Iris pigment epithelial cell (primary cell): ENCODE data around the gene MUC5B.
A peak's percentile ranks its signal among the peaks of the same experiment; 100 is the strongest.
"Not testable (repeated sequence)": the region's sequence is repeated elsewhere in the genome, so short reads cannot be mapped to it uniquely, and the experiment has no call there.

Experiments
- DNase-seq: peaks from one replicate; pipeline ENCODE4 v3.0.0-alpha.2; 2011; ENCODE audit warnings: low read depth

MUC5B gene

DNA sequence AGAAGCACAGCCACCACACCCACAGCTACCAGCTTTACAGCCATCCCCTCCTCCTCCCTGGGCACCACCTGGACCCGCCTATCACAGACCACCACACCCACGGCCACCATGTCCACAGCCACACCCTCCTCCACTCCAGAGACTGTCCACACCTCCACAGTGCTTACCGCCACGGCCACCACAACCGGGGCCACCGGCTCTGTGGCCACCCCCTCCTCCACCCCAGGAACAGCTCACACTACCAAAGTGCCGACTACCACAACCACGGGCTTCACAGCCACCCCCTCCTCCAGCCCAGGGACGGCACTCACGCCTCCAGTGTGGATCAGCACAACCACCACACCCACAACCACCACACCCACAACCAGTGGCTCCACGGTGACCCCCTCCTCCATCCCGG lies 27.5 kb downstream of the MUC5B start:
- DNase-seq: not testable (repeated sequence)

DNA sequence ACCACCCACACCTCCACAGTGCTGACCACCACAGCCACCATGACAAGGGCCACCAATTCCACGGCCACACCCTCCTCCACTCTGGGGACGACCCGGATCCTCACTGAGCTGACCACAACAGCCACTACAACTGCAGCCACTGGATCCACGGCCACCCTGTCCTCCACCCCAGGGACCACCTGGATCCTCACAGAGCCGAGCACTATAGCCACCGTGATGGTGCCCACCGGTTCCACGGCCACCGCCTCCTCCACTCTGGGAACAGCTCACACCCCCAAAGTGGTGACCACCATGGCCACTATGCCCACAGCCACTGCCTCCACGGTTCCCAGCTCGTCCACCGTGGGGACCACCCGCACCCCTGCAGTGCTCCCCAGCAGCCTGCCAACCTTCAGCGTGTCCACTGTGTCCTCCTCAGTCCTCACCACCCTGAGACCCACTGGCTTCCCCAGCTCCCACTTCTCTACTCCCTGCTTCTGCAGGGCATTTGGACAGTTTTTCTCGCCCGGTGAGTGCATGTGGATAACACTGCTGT lies 28.4 kb downstream of the MUC5B start:
- no peak for DNase-seq

DNA sequence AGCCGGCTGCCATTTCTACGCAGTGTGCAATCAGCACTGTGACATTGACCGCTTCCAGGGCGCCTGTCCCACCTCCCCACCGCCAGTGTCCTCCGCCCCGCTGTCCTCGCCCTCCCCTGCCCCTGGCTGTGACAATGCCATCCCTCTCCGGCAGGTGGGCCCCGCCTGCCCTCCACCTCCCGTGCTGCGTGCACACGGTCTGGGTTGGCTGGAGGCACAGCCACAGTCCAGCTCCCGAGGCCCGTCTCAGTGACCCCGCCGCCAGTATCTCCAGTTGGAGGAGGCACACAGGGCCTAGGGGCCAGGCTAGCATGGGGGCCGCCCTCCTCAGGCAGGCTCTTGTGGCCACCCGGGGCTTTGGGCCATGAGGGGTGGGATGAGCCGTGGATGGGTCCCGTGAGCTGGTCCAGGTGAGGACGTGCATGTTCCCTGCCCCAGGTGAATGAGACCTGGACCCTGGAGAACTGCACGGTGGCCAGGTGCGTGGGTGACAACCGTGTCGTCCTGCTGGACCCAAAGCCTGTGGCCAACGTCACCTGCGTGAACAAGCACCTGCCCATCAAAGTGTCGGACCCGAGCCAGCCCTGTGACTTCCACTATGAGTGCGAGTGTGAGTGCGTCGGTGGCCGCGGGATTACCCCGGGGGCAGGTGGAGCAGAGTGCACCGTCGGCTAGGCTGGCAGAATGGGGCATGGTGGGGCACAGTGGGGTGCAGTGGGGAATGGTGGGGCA lies 29.7 kb downstream of the MUC5B start:
- no peak for DNase-seq

DNA sequence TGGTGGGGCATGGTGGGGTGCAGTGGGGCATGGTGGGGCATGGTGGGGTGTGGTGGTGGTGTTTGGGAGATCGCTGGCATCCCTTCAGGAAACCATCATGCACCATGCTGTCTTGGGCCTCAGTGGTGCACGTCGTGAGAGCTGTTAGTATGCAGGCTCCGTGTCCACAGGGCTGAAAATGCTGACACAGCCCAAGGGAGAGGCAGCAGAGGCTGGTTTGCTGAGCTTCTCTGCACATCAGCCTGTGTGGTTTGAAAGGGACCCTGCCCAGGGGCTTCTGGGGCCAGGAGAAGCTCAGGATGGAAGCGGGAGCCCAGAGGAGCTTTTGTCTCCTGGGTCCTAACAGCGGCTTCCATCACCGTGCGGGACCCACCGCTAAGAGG lies 30.2 kb downstream of the MUC5B start:
- no peak for DNase-seq

DNA sequence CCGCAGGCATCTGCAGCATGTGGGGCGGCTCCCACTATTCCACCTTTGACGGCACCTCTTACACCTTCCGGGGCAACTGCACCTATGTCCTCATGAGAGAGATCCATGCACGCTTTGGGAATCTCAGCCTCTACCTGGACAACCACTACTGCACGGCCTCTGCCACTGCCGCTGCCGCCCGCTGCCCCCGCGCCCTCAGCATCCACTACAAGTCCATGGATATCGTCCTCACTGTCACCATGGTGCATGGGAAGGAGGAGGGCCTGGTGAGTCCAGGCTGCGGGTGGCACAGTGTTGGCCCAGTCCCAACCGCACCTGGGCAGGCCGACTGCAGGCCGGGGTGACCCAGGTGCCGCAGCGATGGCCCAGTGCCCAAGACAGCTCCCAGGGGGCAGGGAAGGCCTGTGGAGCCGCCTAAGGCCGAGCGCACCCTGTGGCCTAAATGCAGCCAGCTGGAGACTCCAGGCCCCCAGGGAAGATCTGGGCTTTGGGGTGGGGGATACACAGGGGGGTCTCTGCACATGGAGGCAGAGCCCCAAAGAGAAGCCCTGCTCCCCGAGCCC lies 31.3 kb downstream of the MUC5B start:
- DNase-seq: no peak

DNA sequence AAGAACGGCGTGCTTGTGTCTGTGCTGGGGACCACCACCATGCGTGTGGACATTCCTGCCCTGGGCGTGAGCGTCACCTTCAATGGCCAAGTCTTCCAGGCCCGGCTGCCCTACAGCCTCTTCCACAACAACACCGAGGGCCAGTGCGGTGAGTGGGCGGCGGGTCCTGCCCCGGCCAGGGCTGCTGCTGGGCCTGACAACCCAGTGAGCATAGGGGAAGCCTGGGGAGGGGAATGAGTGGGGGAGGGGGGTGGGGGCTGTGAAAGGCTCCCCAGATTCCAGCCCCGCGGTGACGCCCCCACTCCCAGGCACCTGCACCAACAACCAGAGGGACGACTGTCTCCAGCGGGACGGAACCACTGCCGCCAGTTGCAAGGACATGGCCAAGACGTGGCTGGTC lies 31.9 kb downstream of the MUC5B start:
- no peak for DNase-seq

DNA sequence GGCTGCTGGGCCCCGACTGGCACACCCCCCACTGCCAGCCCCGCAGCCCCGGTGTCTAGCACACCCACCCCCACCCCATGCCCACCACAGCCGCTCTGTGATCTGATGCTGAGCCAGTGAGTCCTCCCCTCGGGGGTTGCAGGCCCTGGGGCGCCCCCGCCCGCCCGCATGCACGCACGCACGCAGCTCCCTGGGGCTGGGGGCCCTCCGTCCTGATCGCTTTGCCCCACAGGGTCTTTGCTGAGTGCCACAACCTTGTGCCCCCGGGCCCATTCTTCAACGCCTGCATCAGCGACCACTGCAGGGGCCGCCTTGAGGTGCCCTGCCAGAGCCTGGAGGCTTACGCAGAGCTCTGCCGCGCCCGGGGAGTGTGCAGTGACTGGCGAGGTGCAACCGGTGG lies 32.3 kb downstream of the MUC5B start:
- DNase-seq: no peak

DNA sequence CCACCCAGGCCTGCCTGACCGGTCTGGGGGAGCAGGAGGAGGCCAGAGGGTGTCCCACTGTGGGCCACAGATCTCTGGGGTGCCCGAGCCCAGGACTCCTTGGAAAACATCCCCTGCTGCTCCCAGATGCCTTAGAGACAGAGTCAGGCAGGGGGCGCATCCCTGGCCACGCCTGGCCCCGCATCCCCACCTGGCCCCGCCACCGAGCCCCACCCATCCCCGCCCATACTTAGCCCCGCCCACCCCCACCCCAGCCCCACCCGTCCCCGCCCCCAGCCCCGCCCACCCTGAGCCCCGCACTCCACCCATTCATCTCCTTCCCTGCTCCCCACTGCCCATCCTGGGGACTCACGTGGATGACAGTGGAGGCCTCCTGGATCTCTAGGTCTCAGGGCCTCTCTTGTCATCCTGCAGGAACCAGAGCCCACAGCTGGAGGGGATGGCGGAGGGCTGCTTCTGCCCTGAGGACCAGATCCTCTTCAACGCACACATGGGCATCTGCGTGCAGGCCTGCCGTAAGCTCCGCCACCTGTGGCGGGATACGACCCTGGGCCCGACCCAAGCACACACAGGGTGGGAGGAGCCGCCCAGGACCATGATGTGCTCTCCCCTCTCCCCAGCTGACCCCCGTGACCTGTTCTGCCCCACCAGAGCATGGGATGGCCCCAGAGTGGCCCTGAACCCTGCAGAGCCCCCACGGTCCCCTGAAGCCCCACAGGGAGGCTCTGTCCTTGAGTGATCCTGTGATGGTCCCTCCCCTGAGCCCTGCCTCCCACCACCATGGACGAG lies 33.6 kb downstream of the MUC5B start:
- no peak for DNase-seq

DNA sequence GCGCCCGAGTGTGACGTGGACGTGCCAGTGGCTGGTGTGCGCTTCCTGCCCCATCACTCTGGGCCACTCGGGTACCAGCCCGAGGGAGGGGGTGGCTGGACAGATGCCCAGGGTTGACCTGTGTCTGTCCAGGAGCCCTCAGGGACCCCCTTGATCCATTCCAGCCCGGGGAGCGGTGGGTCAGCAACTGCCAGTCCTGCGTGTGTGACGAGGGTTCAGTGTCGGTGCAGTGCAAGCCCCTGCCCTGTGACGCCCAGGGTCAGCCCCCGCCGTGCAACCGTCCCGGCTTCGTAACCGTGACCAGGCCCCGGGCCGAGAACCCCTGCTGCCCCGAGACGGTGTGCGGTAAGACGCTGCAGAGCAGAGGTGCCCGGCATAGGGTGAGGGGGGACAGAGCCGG lies 34.5 kb downstream of the MUC5B start:
- no peak for DNase-seq

DNA sequence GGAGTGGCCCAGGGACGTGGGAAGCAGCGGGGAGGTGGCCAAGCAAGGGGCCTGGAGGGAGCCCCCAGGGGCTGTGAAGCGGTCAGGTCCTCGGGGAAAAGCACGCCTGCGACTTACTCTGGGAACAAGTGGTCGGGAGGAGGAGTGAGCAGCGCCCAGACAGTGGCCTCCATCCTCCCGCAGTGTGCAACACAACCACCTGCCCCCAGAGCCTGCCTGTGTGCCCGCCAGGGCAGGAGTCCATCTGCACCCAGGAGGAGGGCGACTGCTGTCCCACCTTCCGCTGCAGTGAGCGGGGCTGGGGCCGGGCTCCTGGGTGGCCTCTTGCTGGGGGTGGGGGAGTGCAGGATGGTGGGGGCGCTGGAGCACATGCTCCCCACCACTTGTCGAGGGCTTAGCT lies 35.0 kb downstream of the MUC5B start:
- no peak for DNase-seq

DNA sequence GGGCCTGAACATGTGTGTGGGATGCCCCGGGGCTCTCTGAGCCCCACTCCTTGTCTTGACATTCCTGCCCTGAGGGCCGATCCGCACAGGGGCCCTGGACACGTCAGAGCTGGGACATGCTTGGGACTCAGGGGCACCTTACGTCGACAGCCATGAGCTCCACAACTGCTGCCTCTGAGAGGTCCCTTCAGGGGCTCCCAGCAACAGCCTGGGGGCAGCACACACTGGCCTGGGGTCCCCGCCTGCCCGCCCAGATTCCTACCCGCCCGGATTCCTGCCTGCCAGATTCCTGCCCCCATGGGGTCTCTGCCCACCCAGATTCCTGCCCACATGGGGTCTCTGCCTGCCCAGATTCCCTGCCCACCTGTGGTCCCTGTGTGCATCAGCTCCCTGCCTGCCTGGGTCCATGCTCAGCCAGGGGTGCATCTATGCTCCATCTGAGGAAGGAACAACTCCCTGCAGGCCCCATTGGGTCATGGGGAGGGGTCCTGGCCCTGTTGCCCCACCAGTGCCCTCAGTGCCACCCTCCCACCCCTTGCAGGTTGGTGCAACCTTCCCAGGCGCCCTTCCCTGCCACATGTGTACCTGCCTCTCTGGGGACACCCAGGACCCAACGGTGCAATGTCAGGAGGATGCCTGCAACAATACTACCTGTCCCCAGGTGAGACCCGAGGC lies 35.7 kb downstream of the MUC5B start:
- DNase-seq: no peak

DNA sequence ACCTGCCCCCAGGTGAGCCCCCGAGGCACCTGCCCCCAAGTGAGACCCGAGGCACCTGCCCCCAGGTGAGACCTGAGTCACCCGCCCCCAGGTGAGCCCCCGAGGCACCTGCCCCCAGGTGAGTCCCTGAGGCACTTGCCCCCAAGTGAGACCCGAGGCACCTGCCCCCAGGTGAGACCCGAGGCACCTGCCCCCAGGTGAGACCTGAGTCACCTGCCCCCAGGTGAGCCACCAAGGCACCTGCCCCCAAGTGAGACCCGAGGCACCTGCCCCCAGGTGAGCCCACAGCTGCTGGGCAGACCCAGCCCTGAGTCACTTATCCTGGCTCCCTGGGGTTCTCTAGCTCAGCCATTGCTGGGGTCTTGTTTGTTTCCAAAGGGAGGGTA lies 36.2 kb downstream of the MUC5B start:
- no peak for DNase-seq

DNA sequence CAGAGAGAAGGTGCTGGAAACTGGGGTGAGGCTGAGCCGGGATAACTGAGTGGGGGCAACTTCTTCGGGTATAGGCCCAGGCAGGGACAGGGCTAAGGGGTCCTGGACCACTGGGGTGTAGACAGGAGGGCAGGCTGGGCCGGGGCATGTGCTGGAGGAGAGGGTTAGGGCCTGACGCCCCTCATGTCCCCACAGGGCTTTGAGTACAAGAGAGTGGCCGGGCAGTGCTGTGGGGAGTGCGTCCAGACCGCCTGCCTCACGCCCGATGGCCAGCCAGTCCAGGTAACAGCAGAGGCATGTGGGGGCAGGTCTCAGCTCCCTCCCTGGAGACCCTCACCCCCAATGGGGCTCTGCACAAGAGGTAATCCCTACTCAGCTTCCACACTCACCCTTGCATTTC lies 36.7 kb downstream of the MUC5B start:
- DNase-seq: no peak

DNA sequence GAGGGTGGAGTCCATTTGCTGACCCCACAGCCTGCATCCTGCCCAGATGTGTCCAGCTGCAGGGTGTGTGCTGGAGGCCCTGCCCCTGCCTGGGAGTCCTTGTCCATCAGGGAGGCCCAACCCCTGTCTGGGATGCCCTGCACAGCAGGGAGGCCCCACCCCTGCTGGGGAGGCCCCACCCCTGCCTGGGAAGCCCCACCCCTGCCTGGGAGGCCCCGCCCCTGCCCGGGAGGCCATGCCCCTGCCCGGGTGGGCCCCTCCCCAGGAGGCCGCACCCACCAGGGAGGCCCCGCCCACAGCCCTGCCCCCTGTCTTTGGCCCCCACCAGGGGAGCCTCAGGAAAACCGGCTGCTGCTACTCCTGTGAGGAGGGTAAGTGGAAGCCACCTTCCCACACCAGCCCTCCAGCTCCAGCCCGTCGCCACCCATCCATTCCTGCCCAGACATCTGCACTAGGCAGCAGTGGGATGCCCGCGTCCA lies 37.2 kb downstream of the MUC5B start:
- DNase-seq: peak; percentile 28

DNA sequence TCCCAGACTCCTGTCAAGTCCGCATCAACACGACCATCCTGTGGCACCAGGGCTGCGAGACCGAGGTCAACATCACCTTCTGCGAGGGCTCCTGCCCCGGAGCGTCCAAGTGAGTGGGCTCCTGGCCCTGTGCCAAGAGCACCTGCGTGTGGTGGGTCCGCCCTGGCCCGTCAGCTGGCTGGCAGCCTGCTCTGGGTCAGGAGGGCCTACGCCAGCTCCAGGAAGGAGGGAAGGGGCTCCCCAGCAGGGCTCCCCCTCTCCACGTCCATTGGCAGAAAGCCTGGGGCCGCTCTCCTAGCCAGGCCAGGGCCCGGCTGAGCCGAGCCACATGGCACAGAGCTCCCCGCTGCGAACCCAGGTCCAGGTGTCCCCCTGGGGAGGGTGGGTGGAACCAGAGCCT lies 37.8 kb downstream of the MUC5B start:
- DNase-seq: no peak

DNA sequence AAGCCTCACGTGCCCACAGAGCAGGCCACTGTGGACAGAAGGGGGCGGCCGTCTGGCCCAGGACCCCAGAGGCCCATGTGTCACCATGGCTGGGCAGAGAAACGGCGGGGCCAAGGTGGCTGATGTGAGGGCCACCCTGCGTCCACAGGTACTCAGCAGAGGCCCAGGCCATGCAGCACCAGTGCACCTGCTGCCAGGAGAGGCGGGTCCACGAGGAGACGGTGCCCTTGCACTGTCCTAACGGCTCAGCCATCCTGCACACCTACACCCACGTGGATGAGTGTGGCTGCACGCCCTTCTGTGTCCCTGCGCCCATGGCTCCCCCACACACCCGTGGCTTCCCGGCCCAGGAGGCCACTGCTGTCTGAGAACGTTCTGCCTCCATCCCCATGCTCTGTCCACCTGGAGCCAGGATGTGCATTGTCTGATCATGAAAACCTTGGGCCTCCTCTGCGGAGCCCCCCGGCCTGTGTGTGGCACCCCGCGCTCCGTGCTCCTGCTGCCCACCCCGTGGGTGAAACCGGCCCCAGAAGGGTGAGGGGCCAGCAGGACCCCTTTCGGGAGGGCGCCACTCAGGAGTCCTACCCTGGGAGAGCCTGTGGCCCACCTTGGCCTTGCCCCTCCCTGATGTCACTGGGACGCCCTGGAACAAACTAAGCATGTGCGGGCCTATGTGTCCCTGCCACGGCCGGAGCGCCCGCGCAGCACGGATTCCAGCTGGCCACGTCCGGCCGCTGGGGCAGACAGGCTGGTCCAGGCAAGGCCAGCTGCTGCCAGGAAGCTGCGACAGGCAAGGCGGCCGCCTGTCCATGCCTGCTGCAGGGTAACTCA lies 38.6 kb downstream of the MUC5B start:
- DNase-seq: no peak

DNA sequence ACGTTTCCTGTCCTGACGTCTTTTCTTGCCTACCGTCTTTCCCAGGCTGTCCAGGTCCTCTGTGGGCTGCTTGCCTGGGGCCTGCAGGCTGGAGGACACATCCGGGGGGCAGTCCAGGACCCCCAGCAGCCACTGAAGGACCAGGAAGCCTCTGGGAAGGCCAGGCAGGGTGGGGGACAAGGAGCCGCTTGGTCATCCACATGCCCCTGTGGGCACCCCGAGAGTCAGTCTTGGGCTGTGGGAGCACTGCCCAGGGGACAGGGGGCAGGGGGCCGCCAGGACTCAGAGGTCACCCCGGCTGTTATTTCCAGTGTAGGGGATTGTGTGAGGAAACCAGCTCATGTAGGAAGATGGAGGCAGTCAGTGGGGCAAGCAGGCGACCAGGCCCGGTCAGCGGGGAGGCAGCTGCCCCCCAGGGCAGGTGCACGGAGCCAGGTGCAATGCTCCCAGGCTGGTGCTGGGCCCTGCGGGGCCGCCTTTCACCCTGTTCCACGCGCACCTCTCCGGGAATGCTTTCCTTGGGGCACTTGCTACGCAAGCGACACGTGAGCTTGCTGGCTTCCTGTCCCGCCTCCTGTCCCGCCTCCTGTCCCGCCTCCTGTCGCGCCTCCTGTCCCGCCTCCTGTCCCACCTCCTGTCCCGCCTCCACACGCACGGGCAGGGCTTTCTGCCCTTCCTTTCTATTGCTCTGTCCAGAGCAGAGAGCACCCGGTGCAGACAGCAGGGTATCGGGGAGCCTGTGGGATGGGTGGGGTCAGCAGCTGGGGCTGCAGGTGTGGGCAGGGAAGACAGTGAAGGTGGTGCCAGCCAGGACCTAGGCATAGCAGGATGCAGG lies 39.5 kb downstream of the MUC5B start:
- peak; percentile 95 for DNase-seq

DNA sequence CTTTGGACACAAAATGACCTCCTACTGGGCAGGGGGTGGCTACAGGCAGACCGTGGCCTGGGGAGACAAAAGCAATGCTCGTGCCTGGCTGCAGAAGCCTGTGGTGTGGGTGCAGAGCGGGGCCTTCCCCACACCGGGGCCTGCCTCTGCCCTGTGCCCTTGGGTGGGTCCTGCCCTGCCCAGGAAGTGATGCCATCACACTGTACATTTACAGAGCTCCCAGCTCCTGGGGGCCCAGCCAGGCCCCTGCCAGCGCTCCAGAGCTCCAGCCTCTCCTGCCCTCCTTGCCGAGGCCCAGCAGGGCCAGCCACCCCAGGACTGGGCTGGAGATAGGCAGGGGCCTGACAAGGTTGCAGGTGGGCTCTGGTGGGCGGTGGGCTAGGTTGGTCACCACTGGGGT lies 40.1 kb downstream of the MUC5B start:
- no peak for DNase-seq

DNA sequence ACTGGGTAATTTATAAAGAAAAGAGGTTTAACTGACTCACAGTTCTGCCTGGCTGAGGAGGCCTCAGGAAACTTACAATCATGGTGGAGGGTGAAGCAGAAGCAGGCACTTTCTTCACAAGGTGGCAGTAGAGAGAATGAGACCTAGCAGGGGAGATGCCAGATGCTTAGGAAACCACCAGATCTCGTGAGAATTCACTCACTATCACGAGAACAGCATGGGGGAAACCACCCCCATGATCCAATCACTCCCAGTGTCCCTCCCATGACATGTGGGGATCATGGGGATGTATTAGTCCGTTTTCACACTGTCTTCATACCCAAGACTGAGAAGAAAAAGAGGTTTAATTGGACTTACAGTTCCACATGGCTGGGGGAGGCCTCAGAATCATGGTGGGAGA lies 41.6 kb downstream of the MUC5B start:
- DNase-seq: peak; percentile 87

DNA sequence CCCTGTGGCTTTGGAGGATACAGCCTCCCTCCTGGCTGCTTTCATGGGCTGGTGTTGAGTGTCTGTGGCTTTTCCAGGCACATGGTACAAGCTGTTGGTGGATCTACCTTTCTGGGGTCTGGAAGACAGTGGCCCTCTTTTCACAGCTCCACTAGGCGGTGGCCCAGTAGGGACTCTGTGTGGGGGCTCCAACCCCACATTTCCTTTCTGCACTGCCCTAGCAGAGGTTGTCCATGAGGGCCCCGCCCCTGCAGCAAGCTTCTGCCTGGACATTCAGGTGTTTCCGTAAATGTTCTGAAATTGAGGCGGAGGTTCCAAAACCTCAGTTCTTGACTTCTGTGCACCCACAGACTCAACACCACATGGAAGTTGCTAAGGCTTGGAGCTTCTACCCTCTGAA lies 42.6 kb downstream of the MUC5B start:
- DNase-seq: not testable (repeated sequence)

DNA sequence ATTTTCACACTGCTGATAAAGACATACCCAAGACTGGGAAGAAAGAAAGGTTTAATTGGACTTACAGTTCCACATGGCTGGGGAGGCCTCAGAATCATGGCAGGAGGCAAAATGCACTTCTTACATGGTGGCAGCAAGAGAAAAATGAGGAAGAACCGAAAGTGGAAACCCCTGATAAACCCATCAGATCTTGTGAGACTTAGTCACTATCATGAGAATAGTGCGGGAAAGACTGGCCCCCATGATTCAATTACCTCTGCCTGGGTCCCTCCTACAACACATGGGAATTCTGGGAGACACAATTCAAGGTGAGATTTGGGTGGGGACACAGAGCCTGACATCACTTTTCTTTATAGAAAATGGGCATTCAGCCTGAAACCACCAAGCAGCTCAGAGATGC lies 44.1 kb downstream of the MUC5B start:
- not testable (repeated sequence) for DNase-seq
